BE2C (cell line): ENCODE data around the gene GRID2IP.

Experiments used
- DNase-seq: peaks from one replicate; pipeline ENCODE4 v3.0.0-alpha.2; 2020
- H3K27me3 ChIP-seq: fragments of 250-450 bp; sonication (Bioruptor Pico); 2 replicates; pipeline ENCODE4 v1.5.1; 2020; ENCODE audit warnings: mild to moderate bottlenecking
- H3K36me3 ChIP-seq: fragments of 250-450 bp; sonication (Bioruptor Pico); 2 replicates; pipeline ENCODE4 v1.5.1; 2020; ENCODE audit warnings: mild to moderate bottlenecking
- H3K4me1 ChIP-seq: fragments of 250-450 bp; sonication (Bioruptor Pico); 2 replicates; pipeline ENCODE4 v1.5.1; 2020
- H3K4me3 ChIP-seq: 2 replicates; pipeline ENCODE4 v1.5.1; 2011; ENCODE audit warnings: low read depth, low read length
- H3K9me3 ChIP-seq: fragments of 250-450 bp; sonication (Bioruptor Pico); 2 replicates; pipeline ENCODE4 v1.5.1; 2020
- TF ChIP-seq, protein P1 (sequence below): IDR thresholded peaks from 2 replicates; pipeline ENCODE4 v1.5.1; 2012; ENCODE audit warnings: mild to moderate bottlenecking, low read depth, low read length

The GRID2IP gene

DNA sequence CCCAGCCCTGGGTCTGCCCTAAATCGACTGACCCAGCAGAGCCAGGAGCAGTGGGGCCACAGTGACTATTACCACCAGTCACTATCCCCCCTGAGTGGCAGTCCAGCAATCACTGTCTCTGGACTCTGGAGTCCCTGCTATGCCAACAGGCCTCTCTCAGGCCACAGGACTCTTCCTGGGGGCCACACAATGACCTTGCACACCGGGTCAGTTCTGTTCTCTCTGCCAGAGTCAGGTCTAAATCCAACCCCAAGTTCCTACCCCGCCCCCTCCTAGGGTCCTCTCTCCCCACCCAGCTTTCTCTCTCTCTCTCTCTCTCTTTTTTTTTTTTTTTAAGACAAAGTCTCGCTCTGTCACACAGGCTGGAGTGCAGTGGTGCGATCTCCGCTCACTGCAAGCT lies 21.6 kb downstream of the GRID2IP start:
- H3K27me3 ChIP-seq: peaks cover 49% of the 10 kb centered on the region
- H3K36me3 ChIP-seq: no peaks in the 10 kb centered on the region
- H3K4me1 ChIP-seq: no peaks in the 10 kb centered on the region
- no peak for DNase-seq
- TF ChIP-seq, protein P1, sequence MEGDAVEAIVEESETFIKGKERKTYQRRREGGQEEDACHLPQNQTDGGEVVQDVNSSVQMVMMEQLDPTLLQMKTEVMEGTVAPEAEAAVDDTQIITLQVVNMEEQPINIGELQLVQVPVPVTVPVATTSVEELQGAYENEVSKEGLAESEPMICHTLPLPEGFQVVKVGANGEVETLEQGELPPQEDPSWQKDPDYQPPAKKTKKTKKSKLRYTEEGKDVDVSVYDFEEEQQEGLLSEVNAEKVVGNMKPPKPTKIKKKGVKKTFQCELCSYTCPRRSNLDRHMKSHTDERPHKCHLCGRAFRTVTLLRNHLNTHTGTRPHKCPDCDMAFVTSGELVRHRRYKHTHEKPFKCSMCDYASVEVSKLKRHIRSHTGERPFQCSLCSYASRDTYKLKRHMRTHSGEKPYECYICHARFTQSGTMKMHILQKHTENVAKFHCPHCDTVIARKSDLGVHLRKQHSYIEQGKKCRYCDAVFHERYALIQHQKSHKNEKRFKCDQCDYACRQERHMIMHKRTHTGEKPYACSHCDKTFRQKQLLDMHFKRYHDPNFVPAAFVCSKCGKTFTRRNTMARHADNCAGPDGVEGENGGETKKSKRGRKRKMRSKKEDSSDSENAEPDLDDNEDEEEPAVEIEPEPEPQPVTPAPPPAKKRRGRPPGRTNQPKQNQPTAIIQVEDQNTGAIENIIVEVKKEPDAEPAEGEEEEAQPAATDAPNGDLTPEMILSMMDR: no peak
- H3K4me3 ChIP-seq: no peak overlapping the region
- H3K9me3 ChIP-seq: no peaks in the 10 kb centered on the region

DNA sequence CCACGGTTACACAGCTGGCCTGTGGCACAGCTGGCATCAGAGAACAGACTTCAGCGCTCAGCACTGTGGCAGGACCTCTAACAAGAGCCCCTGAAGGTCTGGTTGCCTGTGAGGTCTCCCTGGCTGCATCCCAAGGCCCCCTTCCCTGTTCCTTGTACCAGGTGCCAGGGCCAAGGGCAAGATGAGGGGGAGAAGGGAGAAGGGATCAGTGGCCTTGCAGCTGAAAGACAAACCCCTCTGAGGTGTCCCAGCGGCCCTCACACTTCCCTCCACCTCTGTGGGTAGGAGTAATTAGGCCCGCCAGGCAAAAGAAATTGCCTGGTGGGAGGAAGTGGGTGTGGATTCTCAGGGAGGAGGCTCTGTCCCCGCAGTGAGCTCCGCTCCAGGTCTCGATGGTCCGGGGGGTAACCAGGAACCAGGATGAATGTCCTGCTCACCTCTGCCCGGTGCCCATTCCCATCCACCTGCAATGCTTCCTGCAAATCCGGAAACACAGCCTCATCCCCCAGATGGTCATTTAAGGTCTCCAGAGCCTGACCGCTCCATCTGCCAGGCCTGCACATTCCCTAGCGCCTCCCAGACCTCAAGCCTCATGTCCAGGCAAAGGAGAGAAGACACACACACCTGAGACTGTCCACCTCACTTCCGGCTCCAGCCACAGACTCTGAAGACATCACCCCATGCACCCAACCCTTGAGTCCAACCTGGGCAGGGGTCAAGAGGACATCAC lies 22.7 kb downstream of the GRID2IP start:
- H3K36me3 ChIP-seq: no peaks in the 10 kb centered on the region
- no peaks in the 10 kb centered on the region for H3K4me1 ChIP-seq
- no peaks in the 10 kb centered on the region for H3K9me3 ChIP-seq
- H3K4me3 ChIP-seq: no peak overlapping the region
- TF ChIP-seq, protein P1: no peak
- H3K27me3 ChIP-seq: peaks cover 49% of the 10 kb centered on the region
- DNase-seq: no peak

DNA sequence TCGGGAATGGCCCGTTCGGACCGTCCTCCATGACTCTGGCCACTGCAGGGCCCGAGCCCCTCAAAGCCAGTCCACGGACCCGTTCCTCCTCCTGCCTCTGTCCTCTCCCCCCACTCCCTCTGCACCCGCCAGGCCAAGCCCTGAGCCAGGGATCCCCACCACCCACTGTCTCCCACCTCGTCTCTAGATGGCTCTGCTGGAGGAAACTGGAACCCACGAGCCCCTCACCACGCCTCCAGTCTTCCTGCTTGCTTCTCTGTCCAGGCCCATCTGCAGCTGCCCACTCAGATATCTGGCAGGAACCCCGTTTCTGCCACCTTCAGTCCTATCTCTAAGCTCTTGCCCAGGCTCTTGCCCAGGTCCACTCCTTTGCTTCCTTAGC lies 24.3 kb downstream of the GRID2IP start:
- H3K9me3 ChIP-seq: no peaks in the 10 kb centered on the region
- H3K4me1 ChIP-seq: no peaks in the 10 kb centered on the region
- H3K36me3 ChIP-seq: no peaks in the 10 kb centered on the region
- peaks cover 39% of the 10 kb centered on the region for H3K27me3 ChIP-seq
- TF ChIP-seq, protein P1: no peak
- no peak overlapping the region for H3K4me3 ChIP-seq
- no peak for DNase-seq

DNA sequence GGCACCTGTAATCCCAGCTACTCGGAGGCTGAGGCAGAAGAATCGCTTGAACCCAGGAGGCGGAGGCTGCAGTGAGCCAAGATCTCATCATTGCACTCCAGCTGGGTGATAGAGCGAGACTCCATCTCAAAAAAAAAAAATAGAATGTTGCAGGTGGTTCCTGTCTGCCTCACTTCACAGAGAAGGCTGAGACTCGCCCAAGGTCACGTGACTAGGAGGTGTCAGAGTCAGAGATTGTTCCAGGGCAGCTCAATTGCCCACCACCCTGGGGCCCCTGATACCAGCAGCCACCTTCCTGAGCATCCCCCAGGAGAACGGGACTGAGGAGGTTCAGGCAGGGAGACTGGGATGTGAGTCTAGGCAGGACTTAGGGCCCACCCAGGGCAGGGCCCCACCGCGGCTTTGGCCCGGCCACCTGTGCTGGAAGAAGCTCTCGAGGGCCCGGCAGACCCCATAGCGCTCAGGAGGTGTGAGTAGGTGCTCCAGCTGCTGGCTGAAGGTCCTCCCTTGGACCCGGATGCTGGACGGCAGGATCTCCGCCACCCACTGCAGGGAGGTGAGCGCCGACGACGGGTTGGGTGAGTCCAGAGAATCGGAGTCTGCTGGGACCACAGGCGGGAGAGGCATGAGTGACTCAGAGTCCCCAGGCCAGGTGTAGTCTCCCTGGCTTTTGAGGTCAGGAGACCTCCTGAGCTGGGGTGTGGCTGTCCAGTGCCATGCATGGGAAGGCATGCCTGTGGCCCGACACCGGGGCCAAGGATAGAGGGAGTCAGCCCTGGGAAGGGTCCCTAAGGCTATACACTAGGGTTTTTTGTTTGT lies 30.9 kb downstream of the GRID2IP start:
- TF ChIP-seq, protein P1: no peak
- no peaks in the 10 kb centered on the region for H3K9me3 ChIP-seq
- no peak for DNase-seq
- H3K4me1 ChIP-seq: no peaks in the 10 kb centered on the region; the same call in 1 of the 2 replicates
- no peaks in the 10 kb centered on the region; the same call in 1 of the 2 replicates for H3K27me3 ChIP-seq
- H3K4me3 ChIP-seq: no peak overlapping the region
- no peaks in the 10 kb centered on the region for H3K36me3 ChIP-seq

DNA sequence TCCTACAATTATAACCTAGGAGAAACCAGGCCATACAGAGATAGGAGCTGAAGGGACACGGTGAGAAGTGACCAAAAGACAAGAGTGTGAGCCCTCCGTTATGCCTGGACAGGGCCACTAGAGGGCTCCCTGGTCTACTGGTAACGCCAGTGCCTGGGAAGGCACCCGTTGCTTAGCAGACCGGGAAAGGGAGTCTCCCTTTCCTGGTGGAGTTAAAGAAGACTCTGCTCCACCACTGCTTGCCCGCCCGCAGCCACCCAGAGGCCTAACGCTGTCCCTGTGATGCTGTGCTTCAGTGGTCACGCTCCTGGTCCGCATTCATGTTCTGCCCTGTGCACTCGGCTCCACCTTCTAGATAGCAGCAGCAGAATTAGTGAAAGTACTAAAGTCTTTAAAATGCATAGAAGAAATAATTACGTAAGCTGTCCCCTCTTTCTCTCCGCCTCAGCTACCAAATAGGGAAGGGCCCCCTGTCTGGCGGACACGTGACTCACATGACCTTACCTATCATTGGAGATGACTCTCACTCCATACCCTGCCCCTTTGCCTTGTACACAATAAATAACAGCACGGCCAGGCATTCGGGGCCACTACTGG lies 34.8 kb downstream of the GRID2IP start:
- Histone ChIP-seq H3K9me3 (no peaks in the 10 kb centered on the region), H3K36me3 (no peaks in the 10 kb centered on the region), H3K4me1 (no peaks in the 10 kb centered on the region; the same call in 1 of the 2 replicates), H3K4me3 (peak overlapping the region; percentile 29; the same call in 1 of the 2 replicates), H3K27me3 (no peaks in the 10 kb centered on the region)
- TF ChIP-seq, protein P1: peak; percentile 94
- peak; percentile 89 for DNase-seq
